ENCODE measurements around the gene NFIA. TPM values are rescaled to one million over a fixed set of nuclear protein-coding genes. Genes with fewer than 3 reads are reported as not detected.
"Not testable (repeated sequence)": the region's sequence is repeated elsewhere in the genome, so short reads cannot be mapped to it uniquely, and the experiment has no call there.

The NFIA gene
- total and polyA plus RNA-seq, 7 experiments from 2014 or later = 1.0 to 8.6 (median 5.9) TPM

- intact Hi-C loops (cut with micrococcal nuclease) = loop anchor here in 1 of 2 donors (10.0 kb wide), 1 partner anchor 1613 kb away; the partner anchor contains the start of gene DOCK7
- no peaks in the 10 kb centered on the region for H3K36me3 ChIP-seq (ENCODE audit: control insufficient read depth in 2 of 3, insufficient read depth in 3 of 3, low read length in 3 of 3)
- ChIA-PET POLR2A (interaction anchor here (0.8 kb wide), 1 partner anchor 26 kb away, joined by 3 read pairs; no protein-coding TSS in a partner anchor), CTCF (no interaction called here)
- Mint-ChIP-seq H3K4me3 (no peak overlapping the region), H3K27ac (peak overlapping the region in 1 of 9 donors; percentile 76), H3K4me1 (peaks cover 1 to 6% (median 5%) of the 10 kb centered on the region in 7 donors), H3K9me3 (no peaks in the 10 kb centered on the region), H3K27me3 (peaks cover 0 to 27% (median 0%) of the 10 kb centered on the region in 5 donors), H3K36me3 (no peaks in the 10 kb centered on the region)
- ATAC-seq (no peak), DNase-seq (no peak)
- no peak overlapping the region for H3K27ac ChIP-seq (ENCODE audit: low read depth, low read length)
- no peaks in the 10 kb centered on the region for H3K9me3 ChIP-seq (ENCODE audit: control insufficient read depth in 2 of 3, low read length in 3 of 3)
- peaks cover 5% of the 10 kb centered on the region in 2 donors for H3K4me1 ChIP-seq (ENCODE audit: control insufficient read depth in 2 of 2, insufficient read depth in 2 of 2, low read length in 2 of 2)
- no peaks in the 10 kb centered on the region for H3K27me3 ChIP-seq (ENCODE audit: control insufficient read depth in 2 of 2, insufficient read depth in 2 of 2, low read length in 2 of 2)
- no peak overlapping the region for H3K4me3 ChIP-seq (ENCODE audit: low read length)
Measured at GRCh38 chr1:61071205-61072130, 10.9 kb upstream of the NFIA start.

- H3K4me3 Mint-ChIP-seq = no peak overlapping the region
- ATAC-seq (no peak), DNase-seq (no peak)
- Histone ChIP-seq H3K27me3 (ENCODE audit: control insufficient read depth in 2 of 2, insufficient read depth in 2 of 2, low read length in 2 of 2) (no peaks in the 10 kb centered on the region), H3K4me1 (ENCODE audit: control insufficient read depth in 2 of 2, insufficient read depth in 2 of 2, low read length in 2 of 2) (peaks cover 14 to 17% of the 10 kb centered on the region in 2 donors), H3K27ac (ENCODE audit: low read depth, low read length) (no peak overlapping the region), H3K4me3 (ENCODE audit: low read length) (no peak overlapping the region), H3K36me3 (ENCODE audit: control insufficient read depth in 2 of 3, insufficient read depth in 3 of 3, low read length in 3 of 3) (no peaks in the 10 kb centered on the region), H3K9me3 (ENCODE audit: control insufficient read depth in 2 of 3, low read length in 3 of 3) (no peaks in the 10 kb centered on the region)
- ChIA-PET POLR2A (interaction anchor here (0.9 kb wide), 1 partner anchor 23 kb away, joined by 3 read pairs; no protein-coding TSS in a partner anchor), CTCF (interaction anchor here (0.6 kb wide), 2 partner anchors 102 to 263 kb away, joined by 3 to 4 read pairs; no protein-coding TSS in a partner anchor)
- intact Hi-C loops (cut with micrococcal nuclease) = loop anchor here in 1 of 2 donors (10.0 kb wide), 1 partner anchor 1611 kb away; the partner anchor contains the start of gene DOCK7
- H3K4me1 Mint-ChIP-seq = peaks cover 15 to 21% (median 17%) of the 10 kb centered on the region in 7 donors
- peaks cover 0 to 4% (median 0%) of the 10 kb centered on the region in 11 donors for H3K9me3 Mint-ChIP-seq
- H3K27ac Mint-ChIP-seq = no peak overlapping the region
- peaks cover 0 to 39% (median 0%) of the 10 kb centered on the region in 5 donors for H3K27me3 Mint-ChIP-seq
- peaks cover 0 to under 1% (median 0%) of the 10 kb centered on the region in 5 donors for H3K36me3 Mint-ChIP-seq
Measured at GRCh38 chr1:61073871-61074270, 8.5 kb upstream of the NFIA start.

- Mint-ChIP-seq H3K4me3 (peak overlapping the region in 7 of 10 donors; percentile 91 to 98 (median 93)), H3K27ac (peak overlapping the region in 8 of 9 donors; percentile 87 to 100 (median 97)), H3K4me1 (peaks cover 28 to 39% (median 37%) of the 10 kb centered on the region in 7 donors), H3K27me3 (peaks cover 0 to 50% (median 0%) of the 10 kb centered on the region in 5 donors)
- CTCF ChIA-PET; H3K36me3 ChIP-seq (ENCODE audit: control insufficient read depth in 2 of 3, insufficient read depth in 3 of 3, low read length in 3 of 3); DNase-seq; ATAC-seq; H3K4me3 ChIP-seq (ENCODE audit: low read length); H3K9me3 Mint-ChIP-seq; H3K9me3 ChIP-seq (ENCODE audit: control insufficient read depth in 2 of 3, low read length in 3 of 3); H3K27me3 ChIP-seq (ENCODE audit: control insufficient read depth in 2 of 2, insufficient read depth in 2 of 2, low read length in 2 of 2); H3K36me3 Mint-ChIP-seq: not testable (repeated sequence)
- POLR2A ChIA-PET = interaction anchor here (0.8 to 2.8 kb wide), 3 partner anchors 15 to 26 kb away, joined by 3 to 32 read pairs (median 3); no protein-coding TSS in a partner anchor
- intact Hi-C loops (cut with micrococcal nuclease) = loop anchor here (5.0 to 10.0 kb wide), 5 partner anchors 34 to 1706 kb away; partner anchors contain the start of genes PATJ (in 2 of the 2), ATG4C (in 1 of the 2) and DOCK7 (in 1 of the 2)
- Histone ChIP-seq H3K27ac (ENCODE audit: low read depth, low read length) (peak overlapping the region; percentile 75), H3K4me1 (ENCODE audit: control insufficient read depth in 2 of 2, insufficient read depth in 2 of 2, low read length in 2 of 2) (peaks cover 17 to 32% of the 10 kb centered on the region in 2 donors)
Measured at GRCh38 chr1:61075833-61076232, 6.5 kb upstream of the NFIA start.

GRCh38 chr1:61076728-61077675 is 5.4 kb upstream of the NFIA start:
- H3K9me3 ChIP-seq (ENCODE audit: control insufficient read depth in 2 of 3, low read length in 3 of 3) = no peaks in the 10 kb centered on the region
- CTCF ChIA-PET = interaction anchor here (0.8 to 3.6 kb wide), 3 partner anchors 27 to 86 kb away, joined by 4 to 29 read pairs (median 5); no protein-coding TSS in a partner anchor
- H3K36me3 Mint-ChIP-seq = peaks cover 0 to 4% (median 0%) of the 10 kb centered on the region in 5 donors
- no peaks in the 10 kb centered on the region for H3K27me3 ChIP-seq (ENCODE audit: control insufficient read depth in 2 of 2, insufficient read depth in 2 of 2, low read length in 2 of 2)
- DNase-seq (peak; percentile 59 to 92 (median 87)), ATAC-seq (peak; percentile 77)
- no peaks in the 10 kb centered on the region for H3K36me3 ChIP-seq (ENCODE audit: control insufficient read depth in 2 of 3, insufficient read depth in 3 of 3, low read length in 3 of 3)
- peaks cover 0 to 4% (median 0%) of the 10 kb centered on the region in 11 donors for H3K9me3 Mint-ChIP-seq
- peaks cover 32 to 49% (median 46%) of the 10 kb centered on the region in 7 donors for H3K4me1 Mint-ChIP-seq
- peaks cover 24 to 41% of the 10 kb centered on the region in 2 donors for H3K4me1 ChIP-seq (ENCODE audit: control insufficient read depth in 2 of 2, insufficient read depth in 2 of 2, low read length in 2 of 2)
- intact Hi-C loops (cut with micrococcal nuclease) = loop anchor here (1.0 to 10.0 kb wide), 12 partner anchors 10 to 1705 kb away; partner anchors contain the start of genes PATJ (in 2 of the 2), ATG4C (in 1 of the 2), DOCK7 (in 1 of the 2) and HOOK1 (in 1 of the 2)
- H3K27ac ChIP-seq (ENCODE audit: low read depth, low read length) = peak overlapping the region; percentile 75
- H3K27me3 Mint-ChIP-seq = peaks cover 0 to 54% (median 0%) of the 10 kb centered on the region in 5 donors
- peak overlapping the region; percentile 87 to 100 (median 96) for H3K27ac Mint-ChIP-seq
- POLR2A ChIA-PET = interaction anchor here (0.6 to 2.8 kb wide), 15 partner anchors 9 to 1361 kb away, joined by 3 to 32 read pairs (median 4); no protein-coding TSS in a partner anchor
- peak overlapping the region; percentile 73 for H3K4me3 ChIP-seq (ENCODE audit: low read length)
- H3K4me3 Mint-ChIP-seq = peak overlapping the region; percentile 91 to 98 (median 94)

- peaks cover 34 to 49% (median 46%) of the 10 kb centered on the region in 7 donors for H3K4me1 Mint-ChIP-seq
Measured at GRCh38 chr1:61077676-61078541, 4.5 kb upstream of the NFIA start.

More at GRCh38 chr1:61077676-61078541, 4.5 kb upstream of the NFIA start:
- H3K4me3 ChIP-seq (ENCODE audit: low read length) = peak overlapping the region; percentile 73
- no peaks in the 10 kb centered on the region for H3K9me3 ChIP-seq (ENCODE audit: control insufficient read depth in 2 of 3, low read length in 3 of 3)
- intact Hi-C loops (cut with micrococcal nuclease) = loop anchor here (1.0 to 10.0 kb wide), 13 partner anchors 11 to 1704 kb away; partner anchors contain the start of genes PATJ (in 2 of the 2), TM2D1 (in 2 of the 2), USP1 (in 2 of the 2) and ATG4C (in 1 of the 2)
- Mint-ChIP-seq H3K4me3 (peak overlapping the region; percentile 91 to 98 (median 94)), H3K36me3 (peaks cover 0 to 4% (median 0%) of the 10 kb centered on the region in 5 donors), H3K27me3 (peaks cover 0 to 58% (median 0%) of the 10 kb centered on the region in 5 donors), H3K27ac (peak overlapping the region; percentile 87 to 100 (median 96)), H3K9me3 (peaks cover 0 to 5% (median 0%) of the 10 kb centered on the region in 11 donors)
- peak overlapping the region; percentile 75 for H3K27ac ChIP-seq (ENCODE audit: low read depth, low read length)
- H3K36me3 ChIP-seq (ENCODE audit: control insufficient read depth in 2 of 3, insufficient read depth in 3 of 3, low read length in 3 of 3) = no peaks in the 10 kb centered on the region
- ChIA-PET CTCF (interaction anchor here (0.7 to 3.6 kb wide), 7 partner anchors 15 to 101 kb away, joined by 3 to 29 read pairs (median 4); no protein-coding TSS in a partner anchor), POLR2A (interaction anchor here (0.6 to 2.8 kb wide), 14 partner anchors 10 to 1611 kb away, joined by 3 to 32 read pairs (median 4); partner anchors contain the start of gene DOCK7)
- H3K27me3 ChIP-seq (ENCODE audit: control insufficient read depth in 2 of 2, insufficient read depth in 2 of 2, low read length in 2 of 2) = no peaks in the 10 kb centered on the region
- peak; percentile 63 to 98 (median 95) for DNase-seq
- H3K4me1 ChIP-seq (ENCODE audit: control insufficient read depth in 2 of 2, insufficient read depth in 2 of 2, low read length in 2 of 2) = peaks cover 24 to 41% of the 10 kb centered on the region in 2 donors
- peak; percentile 84 for ATAC-seq

All from naive thymus-derived CD4-positive, alpha-beta T cell (primary cell).